ENCODE measurements around the gene PPP1R17.

PPP1R17 gene

DNA sequence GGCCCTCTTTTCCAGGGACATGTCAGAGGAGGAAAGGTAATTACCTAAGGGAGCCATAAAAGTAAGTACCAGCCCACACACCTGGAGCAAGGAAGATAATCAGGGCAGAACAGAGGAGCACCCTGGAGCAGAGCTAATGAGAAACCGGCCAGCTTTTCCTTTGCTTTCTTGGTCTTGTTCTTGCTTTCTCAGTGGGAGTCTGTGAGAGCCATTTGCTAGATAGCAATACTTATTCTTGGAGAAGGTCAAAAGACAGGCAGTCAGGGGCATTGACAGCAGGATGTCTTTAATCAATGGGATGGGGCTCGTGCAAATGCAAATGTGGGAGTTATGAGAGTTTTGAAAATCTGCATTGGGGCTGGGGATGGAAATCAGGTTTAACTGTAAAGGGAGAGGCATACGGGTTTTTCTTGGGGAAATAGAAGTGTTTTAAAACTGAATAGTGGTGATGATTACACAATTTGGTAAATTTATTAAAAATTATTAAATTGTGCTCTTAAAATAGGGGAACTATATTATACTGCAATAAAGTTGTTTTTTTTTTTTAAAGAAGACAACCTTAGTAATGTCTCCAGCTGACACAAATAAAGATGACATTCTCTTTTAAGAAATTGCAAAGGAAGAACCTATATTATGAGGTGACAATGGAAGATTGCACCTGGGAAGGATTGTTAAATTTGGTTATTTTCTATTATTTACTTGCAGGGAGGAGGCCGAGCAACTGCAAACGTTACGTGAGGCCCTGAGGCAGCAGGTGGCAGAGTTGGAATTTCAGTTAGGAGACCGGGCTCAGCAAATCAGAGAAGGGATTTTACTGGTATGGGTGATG, 35.6 kb upstream of the PPP1R17 start:
- TF ChIP-seq, protein P1, sequence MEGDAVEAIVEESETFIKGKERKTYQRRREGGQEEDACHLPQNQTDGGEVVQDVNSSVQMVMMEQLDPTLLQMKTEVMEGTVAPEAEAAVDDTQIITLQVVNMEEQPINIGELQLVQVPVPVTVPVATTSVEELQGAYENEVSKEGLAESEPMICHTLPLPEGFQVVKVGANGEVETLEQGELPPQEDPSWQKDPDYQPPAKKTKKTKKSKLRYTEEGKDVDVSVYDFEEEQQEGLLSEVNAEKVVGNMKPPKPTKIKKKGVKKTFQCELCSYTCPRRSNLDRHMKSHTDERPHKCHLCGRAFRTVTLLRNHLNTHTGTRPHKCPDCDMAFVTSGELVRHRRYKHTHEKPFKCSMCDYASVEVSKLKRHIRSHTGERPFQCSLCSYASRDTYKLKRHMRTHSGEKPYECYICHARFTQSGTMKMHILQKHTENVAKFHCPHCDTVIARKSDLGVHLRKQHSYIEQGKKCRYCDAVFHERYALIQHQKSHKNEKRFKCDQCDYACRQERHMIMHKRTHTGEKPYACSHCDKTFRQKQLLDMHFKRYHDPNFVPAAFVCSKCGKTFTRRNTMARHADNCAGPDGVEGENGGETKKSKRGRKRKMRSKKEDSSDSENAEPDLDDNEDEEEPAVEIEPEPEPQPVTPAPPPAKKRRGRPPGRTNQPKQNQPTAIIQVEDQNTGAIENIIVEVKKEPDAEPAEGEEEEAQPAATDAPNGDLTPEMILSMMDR (IDR thresholded peaks at IDR 0.05; ENCODE audit: borderline replicate concordance, insufficient read depth, low read depth, low read length), result no peak
- H3K4me3 ChIP-seq (ENCODE audit: low read depth, low read length), result no peak overlapping the region

DNA sequence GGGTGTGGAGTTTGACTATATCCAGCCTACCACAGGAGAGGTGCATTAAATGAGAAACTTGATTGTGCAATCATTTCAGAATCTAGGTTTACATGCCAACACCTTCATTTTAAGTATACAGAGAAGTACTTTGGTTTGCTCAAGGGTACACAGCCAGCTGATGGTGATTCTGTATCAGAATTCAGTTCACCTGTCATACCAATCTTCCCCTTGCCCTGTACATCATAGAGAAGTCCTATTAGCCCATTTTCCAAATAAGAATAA, 35.0 kb upstream of the PPP1R17 start:
- TF ChIP-seq, protein P1 (IDR thresholded peaks at IDR 0.05; ENCODE audit: borderline replicate concordance, insufficient read depth, low read depth, low read length), result no peak
- no peak overlapping the region for H3K4me3 ChIP-seq (ENCODE audit: low read depth, low read length)

DNA sequence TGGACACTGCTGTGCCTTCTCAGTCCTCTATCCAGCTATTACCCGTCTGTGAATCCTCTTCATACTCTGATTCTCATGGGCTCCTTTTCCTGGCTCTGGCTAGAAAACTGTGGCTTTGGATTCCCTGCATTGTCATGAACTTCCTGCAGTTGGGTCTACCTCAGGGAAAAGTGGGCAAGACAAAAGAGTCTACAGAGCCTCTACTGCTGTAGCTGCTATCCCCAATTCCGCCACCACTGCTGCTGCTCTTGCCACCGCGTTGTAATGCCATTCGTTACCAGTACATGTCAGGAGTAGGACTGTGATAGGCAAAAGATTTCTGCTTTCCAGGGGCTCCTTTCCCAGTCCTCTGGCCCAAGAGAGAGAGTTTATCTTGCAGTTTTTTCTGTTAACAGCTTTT, 23.9 kb upstream of the PPP1R17 start:
- no peak overlapping the region for H3K4me3 ChIP-seq (ENCODE audit: low read depth, low read length)
- TF ChIP-seq, protein P1 (IDR thresholded peaks at IDR 0.05; ENCODE audit: borderline replicate concordance, insufficient read depth, low read depth, low read length), result no peak

DNA sequence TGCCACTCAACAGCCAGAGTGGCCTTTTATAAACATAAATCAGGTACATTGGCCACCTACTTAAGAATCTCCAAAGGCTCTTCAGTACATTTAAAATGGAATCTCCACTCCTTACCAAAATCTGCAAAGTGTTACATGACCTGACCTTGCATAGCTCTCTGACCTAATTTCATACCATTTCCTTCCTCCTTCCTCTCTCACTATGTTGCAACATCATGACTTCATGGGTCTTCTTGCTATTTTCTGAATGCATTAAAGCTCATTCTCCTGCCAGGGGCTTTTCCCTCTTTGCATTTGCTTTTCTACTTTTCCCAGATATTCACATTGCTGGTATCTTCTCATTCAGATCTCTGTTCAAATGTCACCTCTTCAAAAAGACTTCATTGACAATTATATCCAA, 22.1 kb upstream of the PPP1R17 start:
- TF ChIP-seq, protein P1 (IDR thresholded peaks at IDR 0.05; ENCODE audit: borderline replicate concordance, insufficient read depth, low read depth, low read length), result no peak

DNA sequence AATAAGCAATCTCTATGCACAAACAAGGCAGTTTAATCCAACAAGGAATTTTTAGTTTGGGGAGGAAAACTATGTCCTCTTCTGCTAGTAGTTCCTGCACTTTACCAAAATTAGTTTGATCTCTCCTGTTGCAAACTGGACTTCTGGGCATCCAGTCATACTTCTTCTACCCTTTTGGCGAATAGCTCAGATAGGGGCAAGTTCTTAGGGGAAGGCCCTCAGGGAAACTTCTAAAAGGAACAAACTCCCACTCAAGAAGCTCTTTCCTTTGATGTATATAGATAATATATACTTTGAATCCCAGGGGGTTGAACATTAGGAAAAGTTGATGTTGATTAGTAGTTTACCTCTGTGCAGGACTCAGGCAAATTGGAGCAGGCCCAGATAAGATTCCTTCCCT, 21.5 kb upstream of the PPP1R17 start:
- TF ChIP-seq, protein P1 (IDR thresholded peaks at IDR 0.05; ENCODE audit: borderline replicate concordance, insufficient read depth, low read depth, low read length), result no peak
- H3K4me3 ChIP-seq (ENCODE audit: low read depth, low read length), result no peak overlapping the region

More for the DNA sequence above, 22.1 kb upstream of the PPP1R17 start:
- H3K4me3 ChIP-seq (ENCODE audit: low read depth, low read length), result no peak overlapping the region

DNA sequence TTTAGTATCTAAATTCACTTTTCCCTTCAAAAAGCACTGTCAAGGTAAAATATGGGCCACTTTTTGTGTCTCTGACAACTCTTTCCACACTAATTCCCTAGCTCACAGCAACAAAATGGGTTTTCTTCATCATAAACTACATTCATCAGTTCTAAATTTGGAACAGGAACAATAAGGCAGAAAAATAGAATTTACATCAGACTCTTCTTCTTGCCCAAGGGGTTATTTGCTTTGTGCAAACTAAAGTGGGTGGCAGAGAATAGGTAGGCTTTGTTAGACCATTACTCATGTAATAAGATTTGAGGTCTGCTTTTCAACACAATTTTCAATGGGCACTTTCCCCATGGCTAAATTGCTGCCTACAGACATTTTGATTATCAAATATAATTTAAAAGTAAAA, 17.6 kb upstream of the PPP1R17 start:
- H3K4me3 ChIP-seq (ENCODE audit: low read depth, low read length), result no peak overlapping the region
- TF ChIP-seq, protein P1 (IDR thresholded peaks at IDR 0.05; ENCODE audit: borderline replicate concordance, insufficient read depth, low read depth, low read length), result no peak

DNA sequence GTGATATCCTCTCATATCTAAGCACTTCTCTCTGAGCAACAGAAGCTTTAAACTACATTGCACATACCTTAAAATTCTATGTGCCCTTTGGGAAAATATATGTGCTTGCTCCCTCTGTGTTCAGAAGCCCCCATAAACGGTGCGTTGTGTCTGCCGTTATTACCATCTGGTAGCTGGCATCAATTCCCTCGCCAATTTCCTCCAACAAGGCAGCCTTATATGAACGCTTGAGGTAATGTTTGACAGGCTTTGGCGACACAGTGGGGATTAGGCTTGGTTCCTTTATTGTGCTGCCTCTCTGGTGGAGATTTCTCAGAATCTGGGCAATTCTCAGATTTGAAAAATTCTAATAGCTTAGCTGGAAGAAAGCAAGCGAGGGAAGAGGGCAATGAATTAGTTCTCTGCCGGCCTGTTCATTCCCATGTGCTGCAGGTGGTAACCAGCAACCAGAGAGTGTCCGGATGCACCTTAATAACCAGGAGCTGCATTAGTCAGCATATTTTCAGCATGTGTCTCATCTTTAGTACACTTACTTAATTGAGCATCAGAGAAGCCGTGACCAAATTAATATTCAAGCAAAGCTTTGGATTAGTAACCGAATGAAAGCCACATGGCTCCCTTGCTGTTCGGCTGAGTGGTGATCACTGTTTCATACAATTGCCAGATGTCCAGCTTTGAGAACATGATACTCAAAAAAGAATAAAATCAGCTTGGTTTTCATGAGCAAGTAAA, 7.3 kb upstream of the PPP1R17 start:
- TF ChIP-seq, protein P1 (IDR thresholded peaks at IDR 0.05; ENCODE audit: borderline replicate concordance, insufficient read depth, low read depth, low read length), result no peak
- H3K4me3 ChIP-seq (ENCODE audit: low read depth, low read length), result no peak overlapping the region

Measured in GM12875 (cell line).